ENCODE measurements around the gene SETDB1. TPM values are rescaled to one million over a fixed set of nuclear protein-coding genes. Genes with fewer than 3 reads are reported as not detected.
A peak's percentile ranks its signal among the peaks of the same experiment; 100 is the strongest.

Gene SETDB1
- total and polyA plus RNA-seq, 2 of the 13 experiments (the other 11 are each of a cell fraction or from before 2014, with no cell fraction given): 33.1 to 34.6 TPM

- TF ChIP-seq GFI1 (CRISPR knock-in tag; IDR thresholded peaks at IDR 0.05; ENCODE audit: borderline replicate concordance) (peak; percentile 20; the same call in 1 of the 2 replicates), ZFP1 (CRISPR knock-in tag; IDR thresholded peaks at IDR 0.05) (0 out of 2 replicates have a peak, but pooled peaks have one; percentile 69), ZSCAN29 (CRISPR knock-in tag; conservative IDR thresholded peaks at IDR 0.05) (peak; percentile 72; the same call in 1 of the 2 replicates), ZHX1 (CRISPR knock-in tag; IDR thresholded peaks at IDR 0.05; ENCODE audit: low read depth) (no peak), HIVEP1 (CRISPR knock-in tag; IDR thresholded peaks at IDR 0.05) (no peak), MTA3 (CRISPR knock-in tag; IDR thresholded peaks at IDR 0.05) (no peak), CTCF (CRISPR knock-in tag; IDR thresholded peaks at IDR 0.05) (0 out of 2 replicates have a peak, but pooled peaks have one; percentile 19), RFX5 (IDR thresholded peaks at IDR 0.05; ENCODE audit: low read depth, low read length) (no peak), AHR (CRISPR knock-in tag; IDR thresholded peaks at IDR 0.05) (no peak), FOXK2 (IDR thresholded peaks at IDR 0.05) (no peak), CCAR2 (optimal IDR thresholded peaks at IDR 0.05; ENCODE audit: low read depth, low read length) (peak; percentile 43), MIER2 (CRISPR knock-in tag; IDR thresholded peaks at IDR 0.05) (peak; percentile 64; the same call in 1 of the 2 replicates), ZNF331 (CRISPR knock-in tag; IDR thresholded peaks at IDR 0.05) (peak; percentile 94), DNMT1 (CRISPR knock-in tag; IDR thresholded peaks at IDR 0.05) (no peak), TBX2 (CRISPR knock-in tag; IDR thresholded peaks at IDR 0.05; ENCODE audit: borderline replicate concordance) (peak; percentile 72; the same call in 1 of the 2 replicates), ZFX (CRISPR knock-in tag; IDR thresholded peaks at IDR 0.05; ENCODE audit: low read depth) (peak; percentile 95), SMYD3 (CRISPR knock-in tag; IDR thresholded peaks at IDR 0.05) (no peak), ZNF710 (CRISPR knock-in tag; IDR thresholded peaks at IDR 0.05; ENCODE audit: borderline replicate concordance) (no peak), CAMTA2 (CRISPR knock-in tag; IDR thresholded peaks at IDR 0.05; ENCODE audit: borderline replicate concordance) (no peak), ZNF660 (CRISPR knock-in tag; IDR thresholded peaks at IDR 0.05; ENCODE audit: borderline replicate concordance, low read depth) (no peak), ZNF883 (CRISPR knock-in tag; IDR thresholded peaks at IDR 0.05; ENCODE audit: not compliant biosample characterization) (peak; percentile 21), ZNF580 (CRISPR knock-in tag; IDR thresholded peaks at IDR 0.05; ENCODE audit: borderline replicate concordance, low read depth) (no peak), ZNF749 (CRISPR knock-in tag; IDR thresholded peaks at IDR 0.05; ENCODE audit: borderline replicate concordance) (no peak)
Measured at GRCh38 chr1:150981805-150982712, 55.9 kb downstream of the SETDB1 start, which contains the start of gene ANXA9 (continued).
